22Rv1 (cell line): ENCODE results near the gene CARD6.

Experiments used
- CTCF ChIP-seq: fragments of 450-650 bp; IDR thresholded peaks from 2 replicates; pipeline ENCODE4 v1.5.1; 2017; ENCODE audit warnings: mild to moderate bottlenecking
- ZFX ChIP-seq: fragments of 450-650 bp; IDR thresholded peaks from 2 replicates; pipeline ENCODE4 v1.6.1; 2017; ENCODE audit warnings: antibody characterized with exemption, borderline replicate concordance

DNA sequence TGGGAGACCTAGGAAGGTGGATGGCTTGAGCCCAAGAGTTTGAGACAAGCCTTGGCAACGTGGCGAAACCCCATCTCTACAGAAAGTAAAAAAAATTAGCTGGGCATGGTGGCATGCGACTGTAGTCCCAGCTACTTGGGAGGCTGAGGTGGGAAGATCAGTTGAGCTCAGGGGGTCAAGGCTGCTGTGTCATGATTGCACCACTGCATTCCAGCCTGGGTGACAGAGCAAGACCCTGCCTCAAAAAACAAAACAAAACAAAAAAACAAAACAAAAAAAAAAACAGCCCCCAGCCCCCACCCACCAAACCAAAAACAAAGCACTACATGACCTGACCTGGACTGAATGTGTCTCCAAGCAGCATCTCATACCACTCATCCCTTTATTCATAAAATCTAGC lies 34.8 kb downstream of the CARD6 start:
- TF ChIP-seq CTCF (no peak), ZFX (no peak)
